Motor neuron (in vitro differentiated cells): Measurements from ENCODE around the gene MFSD11. TPM values are rescaled to one million over a fixed set of nuclear protein-coding genes. Genes with fewer than 3 reads are reported as not detected.
"Not testable (repeated sequence)": the region's sequence is repeated elsewhere in the genome, so short reads cannot be mapped to it uniquely, and the experiment has no call there.

Source experiments
- ATAC-seq, 8 experiments: fragments of 200-7000 bp; cut with Tn5 transposase; replicated peaks in 6 of 8; 2 replicates each; pipeline ENCODE4 v1.8.0; 2021; ENCODE audit warnings: mild to moderate bottlenecking in 8 of 8, moderate library complexity in 8 of 8
- H3K27ac ChIP-seq, 2 donors: fragments of 250-450 bp; sonication (Bioruptor Pico); 2 replicates each; pipeline ENCODE4 v1.9.0; 2021; ENCODE audit warnings: antibody characterized with exemption in 2 of 2, mild to moderate bottlenecking in 2 of 2, moderate library complexity in 1 of 2
- H3K4me1 ChIP-seq, 2 donors: fragments of 250-450 bp; sonication (Bioruptor Pico); replicated peaks in 1 of 2; 2 replicates each; pipeline ENCODE4 v1.6.1; 2021; ENCODE audit warnings: antibody characterized with exemption in 2 of 2, mild to moderate bottlenecking in 2 of 2, moderate library complexity in 1 of 2
- H3K4me3 ChIP-seq, 5 donors: fragments of 250-450 bp; sonication (Bioruptor Pico); 2 replicates each; pipeline ENCODE4 v1.9.0; 2021; ENCODE audit warnings: antibody characterized with exemption in 5 of 5, mild to moderate bottlenecking in 5 of 5, moderate library complexity in 4 of 5
- WGBS, 10 experiments: fragments of 450-650 bp; shearing (Covaris generic); methylation state at CpG; one replicate each; pipeline ENCODE4 v1.0.0; 2022; 5-methylcytosine and 5-hydroxymethylcytosine counted together
- in situ Hi-C, 9 experiments: fragments of 400-800 bp; cut with MboI; loops; one replicate each; pipeline ENCODE4 v1.15.0; 2021; ENCODE audit warnings: low sequenced_read_pairs in 9 of 9, low pct_unique_long_range_greater_than_20kb in 2 of 9; ENCODE audit not compliant: unreplicated experiment in 9 of 9
- total RNA-seq, 8 experiments: library from RNA; unstranded; fragments of 300-600 nt; gene quantifications; 2 replicates each; pipeline versions ENCODE4 v1.2.3 to v1.2.4, GENCODE V29; 2022

MFSD11 gene
- total RNA-seq, 8 experiments from 2014 or later = 14.9 to 38.7 (median 22.2) TPM

GRCh38 chr17:76721463-76721862 lies 16.5 kb upstream of the MFSD11 start:
- in situ Hi-C loops = loop anchor here in 2 of 9 experiments (25.0 kb wide), 1 partner anchor 184 kb away; the partner anchor contains the start of genes CYGB (in 2 of the 2) and PRCD (in 2 of the 2)
- Histone ChIP-seq H3K27ac (no peak overlapping the region), H3K4me3 (no peak overlapping the region), H3K4me1 (peaks cover 12 to 16% of the 10 kb centered on the region in 2 donors)
- ATAC-seq = no peak
- WGBS, 10 experiments = 76 to 100% (median 92%) methylated on average over 1 to 7 of the region's 10 CpGs; no CpG with 5 or more reads in 2 of the 10 experiments

- no peak for ATAC-seq
- Histone ChIP-seq H3K4me1 (peaks cover 12 to 16% of the 10 kb centered on the region in 2 donors), H3K4me3 (no peak overlapping the region), H3K27ac (no peak overlapping the region)
- in situ Hi-C loops = loop anchor here in 2 of 9 experiments (25.0 kb wide), 1 partner anchor 185 kb away; the partner anchor contains the start of genes CYGB (in 2 of the 2) and PRCD (in 2 of the 2)
- WGBS, 10 experiments = 68 to 100% (median 93%) methylated on average over 1 to 4 of the region's 8 CpGs; no CpG with 5 or more reads in 3 of the 10 experiments
Observed at GRCh38 chr17:76722279-76722678, 15.6 kb upstream of the MFSD11 start.

- peaks cover 16 to 21% of the 10 kb centered on the region in 2 donors for H3K4me1 ChIP-seq
- in situ Hi-C loops = loop anchor here in 2 of 9 experiments (25.0 kb wide), 1 partner anchor 186 kb away; the partner anchor contains the start of genes CYGB (in 2 of the 2) and PRCD (in 2 of the 2)
- H3K4me3 ChIP-seq, ATAC-seq, H3K27ac ChIP-seq: not testable (repeated sequence)
- 67 to 100% (median 95%) methylated on average over 1 to 6 of the region's 8 CpGs; no CpG with 5 or more reads in 2 of the 10 experiments for WGBS, 10 experiments
Observed at GRCh38 chr17:76722977-76723376, 14.9 kb upstream of the MFSD11 start.

GRCh38 chr17:76723812-76724211 lies 14.1 kb upstream of the MFSD11 start:
- WGBS, 10 experiments = 90 to 100% (median 100%) methylated on average over 1 to 5 of the region's 9 CpGs; no CpG with 5 or more reads in 5 of the 10 experiments
- H3K4me1 ChIP-seq = peaks cover 19 to 23% of the 10 kb centered on the region in 2 donors
- H3K4me3 ChIP-seq = peak overlapping the region in 1 of 5 donors; percentile 69
- in situ Hi-C loops = loop anchor here in 2 of 9 experiments (25.0 kb wide), 1 partner anchor 187 kb away; the partner anchor contains the start of genes CYGB (in 2 of the 2) and PRCD (in 2 of the 2)
- H3K27ac ChIP-seq = no peak overlapping the region
- ATAC-seq = no peak

- H3K4me1 ChIP-seq = peaks cover 19 to 23% of the 10 kb centered on the region in 2 donors
- 0 to 70% (median 33%) methylated on average over 4 to 21 of the region's 38 CpGs for WGBS, 10 experiments
- peak overlapping the region; percentile 69 to 98 (median 97) for H3K4me3 ChIP-seq
- peak overlapping the region; percentile 89 to 99 for H3K27ac ChIP-seq
- peak; percentile 13 to 38 (median 22) for ATAC-seq
- in situ Hi-C loops = no loop called here
Observed at GRCh38 chr17:76725580-76726230, 12.2 kb upstream of the MFSD11 start.

GRCh38 chr17:76726231-76726775 lies 11.6 kb upstream of the MFSD11 start, which contains the start of gene JMJD6:
TSS of gene JMJD6 (minus strand) at chr17:76726606. CDS start at chr17:76726475, 131 bp downstream.
- WGBS, 10 experiments = 0% methylated on average over 1 to 3 of the region's 60 CpGs; no CpG with 5 or more reads in 8 of the 10 experiments
- ATAC-seq = peak; percentile 79 to 90 (median 84)
- Histone ChIP-seq H3K27ac (peak within 1 kb of the TSS; percentile 98 to 99), H3K4me1 (peaks cover 19 to 23% of the 10 kb centered on the region in 2 donors), H3K4me3 (peak within 1 kb of the TSS; percentile 69 to 98 (median 97))
- in situ Hi-C loops = no loop called here

- H3K4me3 ChIP-seq = peak within 1 kb of the TSS; percentile 69 to 98 (median 97)
- WGBS, 10 experiments = 0 to 14% (median 1%) methylated on average over 1 to 7 of the region's 71 CpGs; no CpG with 5 or more reads in 2 of the 10 experiments
- ATAC-seq = peak; percentile 24 to 84 (median 56)
- peak within 1 kb of the TSS; percentile 98 to 99 for H3K27ac ChIP-seq
- in situ Hi-C loops = no loop called here
- H3K4me1 ChIP-seq = peaks cover 19 to 23% of the 10 kb centered on the region in 2 donors
Observed at GRCh38 chr17:76726776-76727718, 10.9 kb upstream of the MFSD11 start, which contains the start of gene METTL23. TSS of gene METTL23 (plus strand) at chr17:76726839. CDS start at chr17:76729711, 2,872 bp downstream.

GRCh38 chr17:76727745-76728456 lies 10.0 kb upstream of the MFSD11 start:
- WGBS, 10 experiments = 6 to 81% (median 44%) methylated on average over 5 to 14 of the region's 18 CpGs
- Histone ChIP-seq H3K27ac (peak overlapping the region; percentile 98 to 99), H3K4me1 (peaks cover 19 to 23% of the 10 kb centered on the region in 2 donors), H3K4me3 (peak overlapping the region; percentile 69 to 98 (median 97))
- ATAC-seq = no peak
- in situ Hi-C loops = no loop called here

- H3K27ac ChIP-seq, in situ Hi-C loops, ATAC-seq, H3K4me3 ChIP-seq: not testable (repeated sequence)
- WGBS, 10 experiments = 67 to 100% (median 95%) methylated on average over 2 to 10 of the region's 13 CpGs; no CpG with 5 or more reads in 2 of the 10 experiments
- H3K4me1 ChIP-seq = peaks cover 7 to 27% of the 10 kb centered on the region in 2 donors
Observed at GRCh38 chr17:76731800-76732733, 5.9 kb upstream of the MFSD11 start.

- H3K4me1 ChIP-seq = peaks cover 3 to 22% of the 10 kb centered on the region in 2 donors
- no peak for ATAC-seq
- 33 to 100% (median 84%) methylated on average over 1 to 3 of the region's 3 CpGs; no CpG with 5 or more reads in 1 of the 10 experiments for WGBS, 10 experiments
- no peak overlapping the region for H3K4me3 ChIP-seq
- H3K27ac ChIP-seq = no peak overlapping the region
- in situ Hi-C loops = no loop called here
Observed at GRCh38 chr17:76732734-76733617, 4.9 kb upstream of the MFSD11 start.
